K562 (cell line): ENCODE results near the gene MTPN. TPM values are rescaled to one million over a fixed set of nuclear protein-coding genes. Genes with fewer than 3 reads are reported as not detected.

Source experiments
- CBX8 ChIP-seq: fragments of 200-600 bp; sonication (generic); IDR thresholded peaks from 2 replicates; pipeline ENCODE4 v1.6.1; 2012; ENCODE audit warnings: borderline replicate concordance, mixed run types, low read depth, mild to moderate bottlenecking, moderate library complexity, mixed read lengths, low read length, control low read depth, inconsistent platforms; ENCODE audit not compliant: poor library complexity, severe bottlenecking; ENCODE audit errors: extremely low read depth
- ELF2 ChIP-seq: fragments of 250-450 bp; sonication (Bioruptor Pico); IDR thresholded peaks from 2 replicates; pipeline ENCODE4 v1.5.0; 2021; ENCODE audit warnings: mild to moderate bottlenecking
- FOXA1 ChIP-seq: fragments of 450-650 bp; IDR thresholded peaks from 2 replicates; pipeline ENCODE4 v1.6.1; 2016; ENCODE audit warnings: mild to moderate bottlenecking, borderline replicate concordance
- FOXJ2 ChIP-seq: fragments of 200-800 bp; sonication (Bioruptor generic); IDR thresholded peaks from 2 replicates; pipeline ENCODE4 v1.6.1; 2016; ENCODE audit warnings: missing genetic modification characterization, missing compliant biosample characterization
- HDAC3 ChIP-seq: fragments of 450-650 bp; IDR thresholded peaks from 2 replicates; pipeline ENCODE4 v1.6.1; 2018; ENCODE audit warnings: borderline replicate concordance, mild to moderate bottlenecking, moderate library complexity; ENCODE audit not compliant: partially characterized antibody
- HNRNPUL1 ChIP-seq: fragments of 200-400 bp; formaldehyde crosslinking; IDR thresholded peaks from 2 replicates; pipeline ENCODE4 v1.6.1; 2017; ENCODE audit warnings: low read length
- LARP7 ChIP-seq: fragments of 450-650 bp; IDR thresholded peaks from 2 replicates; pipeline ENCODE4 v1.6.1; 2016
- MGA ChIP-seq: fragments of 450-650 bp; IDR thresholded peaks from 2 replicates; pipeline ENCODE4 v1.6.1; 2016; ENCODE audit warnings: mild to moderate bottlenecking, moderate library complexity
- NFXL1 ChIP-seq: fragments of 450-650 bp; formaldehyde crosslinking; IDR thresholded peaks from 2 replicates; pipeline ENCODE4 v1.4.0; 2021; ENCODE audit warnings: mild to moderate bottlenecking
- TSC22D4 ChIP-seq: fragments of 450-650 bp; IDR thresholded peaks from 2 replicates; pipeline ENCODE4 v1.6.1; 2016; ENCODE audit warnings: missing genetic modification characterization, missing biosample characterization, control low read depth
- polyA plus RNA-seq, 8 experiments: library from polyadenylated mRNA; depleted of rRNA in 4 of 8; stranded (reverse) in 5 of 8; unstranded in 3 of 8; fragments of >200 nt; fragmentation: Nextera tagmentation in 2 of 8; fragmentation: Illumina TruSeq in 1 of 8; extraction: Ambion mirVana in 2 of 8; extraction: Trizol in 1 of 8; gene quantifications; 2 replicates each; pipeline versions ENCODE4 v1.2.1 to v1.2.3, GENCODE V29; 2011 to 2014; ENCODE audit warnings: inconsistent platforms in 1 of 8, missing spikeins in 1 of 8
- total RNA-seq, 7 experiments: library from RNA; depleted of rRNA in 6 of 7; stranded (reverse); fragments of >200 nt in 6 of 7; fragmentation: Illumina TruSeq in 2 of 7; extraction: Trizol in 2 of 7; gene quantifications; 2 replicates each; pipeline versions ENCODE4 v1.2.1 to v1.2.3, GENCODE V29; 2011 to 2021; ENCODE audit warnings: low replicate concordance in 1 of 7
- TF ChIP-seq, protein P1 (sequence below): sonication (generic); formaldehyde crosslinking; IDR thresholded peaks from 2 replicates; pipeline ENCODE4 v1.8.0; 2022; ENCODE audit warnings: mild to moderate bottlenecking, missing genetic modification reagents
- TF ChIP-seq, protein P2 (sequence below): fragments of 250-450 bp; sonication (Bioruptor Pico); IDR thresholded peaks from 2 replicates; pipeline ENCODE4 v1.4.0; 2020
- TF ChIP-seq, protein P3 (sequence below): fragments of 250-450 bp; sonication (Bioruptor Pico); IDR thresholded peaks from 2 replicates; pipeline ENCODE4 v1.8.0; 2022; ENCODE audit warnings: inconsistent platforms, mild to moderate bottlenecking, moderate library complexity, borderline replicate concordance

MTPN gene
- total and polyA plus RNA-seq, 9 of the 15 experiments (the other 6 are each of a cell fraction or from before 2014, with no cell fraction given), result 68.5 to 261 (median 156) TPM

GRCh38 chr7:135977007-135977741 lies at the start of gene MTPN (continued):
- no peak for TF ChIP-seq MGA
- TF ChIP-seq, protein P1, sequence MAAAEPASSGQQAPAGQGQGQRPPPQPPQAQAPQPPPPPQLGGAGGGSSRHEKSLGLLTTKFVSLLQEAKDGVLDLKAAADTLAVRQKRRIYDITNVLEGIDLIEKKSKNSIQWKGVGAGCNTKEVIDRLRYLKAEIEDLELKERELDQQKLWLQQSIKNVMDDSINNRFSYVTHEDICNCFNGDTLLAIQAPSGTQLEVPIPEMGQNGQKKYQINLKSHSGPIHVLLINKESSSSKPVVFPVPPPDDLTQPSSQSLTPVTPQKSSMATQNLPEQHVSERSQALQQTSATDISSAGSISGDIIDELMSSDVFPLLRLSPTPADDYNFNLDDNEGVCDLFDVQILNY (CRISPR knock-in tag), result no peak
- no peak for TF ChIP-seq FOXJ2
- no peak for TF ChIP-seq NFXL1
- no peak for TF ChIP-seq TSC22D4 (tag)
- TF ChIP-seq, protein P2, sequence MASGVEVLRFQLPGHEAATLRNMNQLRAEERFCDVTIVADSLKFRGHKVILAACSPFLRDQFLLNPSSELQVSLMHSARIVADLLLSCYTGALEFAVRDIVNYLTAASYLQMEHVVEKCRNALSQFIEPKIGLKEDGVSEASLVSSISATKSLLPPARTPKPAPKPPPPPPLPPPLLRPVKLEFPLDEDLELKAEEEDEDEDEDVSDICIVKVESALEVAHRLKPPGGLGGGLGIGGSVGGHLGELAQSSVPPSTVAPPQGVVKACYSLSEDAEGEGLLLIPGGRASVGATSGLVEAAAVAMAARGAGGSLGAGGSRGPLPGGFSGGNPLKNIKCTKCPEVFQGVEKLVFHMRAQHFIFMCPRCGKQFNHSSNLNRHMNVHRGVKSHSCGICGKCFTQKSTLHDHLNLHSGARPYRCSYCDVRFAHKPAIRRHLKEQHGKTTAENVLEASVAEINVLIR (CRISPR knock-in tag), result no peak
- no peak for TF ChIP-seq CBX8
- no peak for TF ChIP-seq ELF2 (CRISPR knock-in tag)
- TF ChIP-seq LARP7, result no peak
- no peak for TF ChIP-seq FOXA1
- no peak for TF ChIP-seq HDAC3
- TF ChIP-seq HNRNPUL1, result no peak
- TF ChIP-seq, protein P3, sequence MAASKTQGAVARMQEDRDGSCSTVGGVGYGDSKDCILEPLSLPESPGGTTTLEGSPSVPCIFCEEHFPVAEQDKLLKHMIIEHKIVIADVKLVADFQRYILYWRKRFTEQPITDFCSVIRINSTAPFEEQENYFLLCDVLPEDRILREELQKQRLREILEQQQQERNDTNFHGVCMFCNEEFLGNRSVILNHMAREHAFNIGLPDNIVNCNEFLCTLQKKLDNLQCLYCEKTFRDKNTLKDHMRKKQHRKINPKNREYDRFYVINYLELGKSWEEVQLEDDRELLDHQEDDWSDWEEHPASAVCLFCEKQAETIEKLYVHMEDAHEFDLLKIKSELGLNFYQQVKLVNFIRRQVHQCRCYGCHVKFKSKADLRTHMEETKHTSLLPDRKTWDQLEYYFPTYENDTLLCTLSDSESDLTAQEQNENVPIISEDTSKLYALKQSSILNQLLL, result no peak
